WI38 (cell line): ENCODE results near the gene PTTG1IP.
A peak's percentile ranks its signal among the peaks of the same experiment; 100 is the strongest.
"Not testable (repeated sequence)": the region's sequence is repeated elsewhere in the genome, so short reads cannot be mapped to it uniquely, and the experiment has no call there.

Experiments used
- H3K4me3 ChIP-seq: 2 replicates; pipeline ENCODE4 v1.5.1; 2011; ENCODE audit warnings: low read depth, mild to moderate bottlenecking, control low read depth, low read length
- TF ChIP-seq, protein P1 (sequence below): IDR thresholded peaks from 2 replicates; pipeline ENCODE4 v1.5.1; 2012; ENCODE audit warnings: low read depth, mild to moderate bottlenecking, control low read depth, low read length

The PTTG1IP gene

GRCh38 chr21:44883250-44883649 lies 9.8 kb upstream of the PTTG1IP start:
- TF ChIP-seq, protein P1, sequence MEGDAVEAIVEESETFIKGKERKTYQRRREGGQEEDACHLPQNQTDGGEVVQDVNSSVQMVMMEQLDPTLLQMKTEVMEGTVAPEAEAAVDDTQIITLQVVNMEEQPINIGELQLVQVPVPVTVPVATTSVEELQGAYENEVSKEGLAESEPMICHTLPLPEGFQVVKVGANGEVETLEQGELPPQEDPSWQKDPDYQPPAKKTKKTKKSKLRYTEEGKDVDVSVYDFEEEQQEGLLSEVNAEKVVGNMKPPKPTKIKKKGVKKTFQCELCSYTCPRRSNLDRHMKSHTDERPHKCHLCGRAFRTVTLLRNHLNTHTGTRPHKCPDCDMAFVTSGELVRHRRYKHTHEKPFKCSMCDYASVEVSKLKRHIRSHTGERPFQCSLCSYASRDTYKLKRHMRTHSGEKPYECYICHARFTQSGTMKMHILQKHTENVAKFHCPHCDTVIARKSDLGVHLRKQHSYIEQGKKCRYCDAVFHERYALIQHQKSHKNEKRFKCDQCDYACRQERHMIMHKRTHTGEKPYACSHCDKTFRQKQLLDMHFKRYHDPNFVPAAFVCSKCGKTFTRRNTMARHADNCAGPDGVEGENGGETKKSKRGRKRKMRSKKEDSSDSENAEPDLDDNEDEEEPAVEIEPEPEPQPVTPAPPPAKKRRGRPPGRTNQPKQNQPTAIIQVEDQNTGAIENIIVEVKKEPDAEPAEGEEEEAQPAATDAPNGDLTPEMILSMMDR, result no peak
- H3K4me3 ChIP-seq, result no peak overlapping the region

GRCh38 chr21:44881198-44881872 lies 7.8 kb upstream of the PTTG1IP start:
- TF ChIP-seq, protein P1, result no peak
- H3K4me3 ChIP-seq, result no peak overlapping the region

GRCh38 chr21:44880405-44881197 lies 7.1 kb upstream of the PTTG1IP start:
- TF ChIP-seq, protein P1, result no peak
- H3K4me3 ChIP-seq, result no peak overlapping the region

GRCh38 chr21:44879238-44879637 lies 5.7 kb upstream of the PTTG1IP start:
- H3K4me3 ChIP-seq, result not testable (repeated sequence)

DNA sequence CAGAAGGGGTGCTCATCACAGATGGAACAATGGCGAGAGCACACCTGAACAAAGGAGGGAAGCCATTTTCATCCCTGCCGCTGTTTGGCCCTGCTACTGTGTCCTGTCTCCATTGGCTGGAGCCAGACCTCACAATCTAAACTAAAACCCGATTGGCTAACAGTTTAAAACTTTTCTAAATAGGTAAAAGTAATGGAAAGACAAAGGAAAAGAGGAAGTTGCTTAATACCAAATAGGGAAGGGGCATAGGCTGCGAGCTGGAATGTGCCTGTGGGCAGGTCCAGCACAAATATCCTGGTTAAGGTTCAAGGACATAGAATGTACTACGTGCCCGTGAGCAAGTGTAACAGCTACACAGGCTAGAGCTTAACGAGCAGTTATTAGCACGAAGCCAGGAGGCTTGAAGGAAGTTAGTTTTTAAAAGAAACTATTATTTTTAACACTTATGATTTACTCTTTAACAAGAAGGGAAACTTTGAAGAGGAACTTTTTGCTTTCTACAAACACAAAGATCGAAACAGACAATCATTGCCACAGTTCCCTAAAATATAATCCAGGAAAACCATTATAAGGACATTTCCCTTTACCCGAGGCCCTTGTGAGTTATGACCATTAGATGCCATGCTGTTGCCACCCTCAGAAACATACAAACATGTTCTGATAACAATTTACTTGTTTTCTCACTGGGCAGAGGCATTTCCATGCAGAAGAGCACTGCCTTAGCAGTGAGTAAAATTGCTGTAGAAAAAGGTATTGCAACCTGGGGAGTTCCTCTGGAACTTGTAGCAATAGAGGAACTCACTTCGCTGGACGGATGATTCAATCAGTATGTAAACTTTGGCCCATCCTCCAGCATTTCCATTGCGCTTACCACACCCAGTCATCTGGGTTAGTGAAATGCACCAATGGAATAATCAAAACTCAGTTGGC lies 4.8 kb upstream of the PTTG1IP start:
- TF ChIP-seq, protein P1, result no peak
- no peak overlapping the region for H3K4me3 ChIP-seq

DNA sequence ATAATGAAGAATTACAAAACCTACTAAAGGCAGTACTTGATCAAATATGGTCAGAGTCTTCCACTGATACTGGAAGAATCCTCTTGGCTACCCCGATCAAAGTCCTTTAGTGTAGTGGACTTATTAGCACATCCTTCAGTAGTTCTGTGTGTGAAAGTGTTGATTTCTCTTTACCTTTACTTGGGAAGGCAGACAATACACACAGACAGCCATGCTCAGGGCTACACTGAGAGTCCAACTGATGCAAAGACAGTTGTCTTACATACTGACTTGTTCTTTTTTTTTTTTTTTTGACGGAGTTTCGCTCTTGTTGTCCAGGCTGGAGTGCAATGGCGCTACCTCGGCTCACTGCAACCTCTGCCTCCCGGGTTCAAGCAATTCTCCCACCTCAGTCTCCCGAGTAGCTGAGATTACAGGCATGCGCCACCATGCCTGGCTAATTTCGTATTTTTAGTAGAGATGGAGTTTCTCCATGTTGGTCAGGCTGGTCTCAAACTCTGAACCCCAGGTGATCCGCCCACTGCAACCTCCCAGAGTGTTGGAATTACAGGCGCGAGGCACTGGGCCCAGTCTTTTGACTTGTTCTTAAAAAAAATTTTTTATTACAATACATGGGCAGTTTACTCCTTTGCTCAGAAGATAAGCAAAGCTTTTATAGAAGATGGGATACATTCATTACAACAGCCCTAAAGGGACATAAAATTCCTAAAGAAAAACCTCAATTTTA lies 3.5 kb upstream of the PTTG1IP start:
- no peak overlapping the region for H3K4me3 ChIP-seq
- TF ChIP-seq, protein P1, result no peak

DNA sequence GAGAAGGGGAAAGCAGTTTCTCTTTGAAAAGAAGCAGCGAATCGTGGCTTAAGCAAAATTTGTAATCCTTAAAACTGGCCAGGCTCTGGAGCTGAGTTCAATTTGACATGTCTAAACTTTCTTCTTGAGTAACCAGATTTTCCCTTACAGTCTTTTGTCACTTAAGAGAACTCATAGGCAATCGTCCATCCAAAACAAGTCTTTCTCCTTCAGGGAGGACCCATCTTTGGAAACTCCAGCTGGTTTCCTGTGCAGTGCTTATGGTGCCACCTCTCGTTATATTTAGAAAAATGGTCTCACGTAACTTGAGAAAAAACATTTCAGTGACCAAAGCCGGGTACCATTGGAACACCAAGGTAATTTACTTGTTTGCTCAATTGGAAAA lies 1.8 kb upstream of the PTTG1IP start:
- peak overlapping the region; percentile 94 for H3K4me3 ChIP-seq
- TF ChIP-seq, protein P1, result no peak
